Hippocampal formation (tissue), 2 donors: Measurements from ENCODE around the gene SLC15A1.
"Not testable (repeated sequence)": the region's sequence is repeated elsewhere in the genome, so short reads cannot be mapped to it uniquely, and the experiment has no call there.

Source experiments
- DNase-seq, 2 donors: peaks; one replicate each; lab custom pipeline; 2025; lab: John Stamatoyannopoulos, UW

The SLC15A1 gene

GRCh38 chr13:98781470-98781869, 29.0 kb upstream of the SLC15A1 start:
- no peak for DNase-seq

GRCh38 chr13:98781045-98781444, 28.6 kb upstream of the SLC15A1 start:
- no peak for DNase-seq

- DNase-seq: no peak
Measured at GRCh38 chr13:98780451-98780850, 28.0 kb upstream of the SLC15A1 start.

- DNase-seq: no peak
Measured at GRCh38 chr13:98779695-98780094, 27.2 kb upstream of the SLC15A1 start.

- no peak for DNase-seq
Measured at GRCh38 chr13:98778749-98779148, 26.3 kb upstream of the SLC15A1 start.

- DNase-seq: no peak
Measured at GRCh38 chr13:98776644-98777043, 24.2 kb upstream of the SLC15A1 start.

- no peak for DNase-seq
Measured at GRCh38 chr13:98775844-98776598, 23.5 kb upstream of the SLC15A1 start.

- no peak for DNase-seq
Measured at GRCh38 chr13:98775386-98775785, 22.9 kb upstream of the SLC15A1 start.

- no peak for DNase-seq
Measured at GRCh38 chr13:98774776-98775175, 22.3 kb upstream of the SLC15A1 start.

- DNase-seq: no peak
Measured at GRCh38 chr13:98773921-98774320, 21.4 kb upstream of the SLC15A1 start.

GRCh38 chr13:98772794-98773452, 20.5 kb upstream of the SLC15A1 start:
- no peak for DNase-seq

GRCh38 chr13:98771838-98772611, 19.6 kb upstream of the SLC15A1 start:
- DNase-seq: no peak

- no peak for DNase-seq
Measured at GRCh38 chr13:98769736-98770135, 17.3 kb upstream of the SLC15A1 start.

GRCh38 chr13:98768522-98768921, 16.1 kb upstream of the SLC15A1 start:
- DNase-seq: no peak

GRCh38 chr13:98766697-98767096, 14.2 kb upstream of the SLC15A1 start:
- no peak for DNase-seq

- no peak for DNase-seq
Measured at GRCh38 chr13:98765996-98766519, 13.6 kb upstream of the SLC15A1 start.

- DNase-seq: no peak
Measured at GRCh38 chr13:98761986-98762616, 9.6 kb upstream of the SLC15A1 start.

GRCh38 chr13:98761126-98761985, 8.9 kb upstream of the SLC15A1 start:
- DNase-seq: no peak

- no peak for DNase-seq
Measured at GRCh38 chr13:98755729-98756128, 3.3 kb upstream of the SLC15A1 start.

- no peak for DNase-seq
Measured at GRCh38 chr13:98755116-98755515, 2.6 kb upstream of the SLC15A1 start.

- DNase-seq: not testable (repeated sequence)
Measured at GRCh38 chr13:98754468-98754867, 2.0 kb upstream of the SLC15A1 start.
